HCEC 1CT (cell line): ENCODE measurements around the gene ELOA.
"Not testable (repeated sequence)": the region's sequence is repeated elsewhere in the genome, so short reads cannot be mapped to it uniquely, and the experiment has no call there.

ENCODE experiments used
- DNase-seq: peaks from one replicate; pipeline ENCODE4 v3.0.0-alpha.2; 2017

Gene ELOA, protein sequence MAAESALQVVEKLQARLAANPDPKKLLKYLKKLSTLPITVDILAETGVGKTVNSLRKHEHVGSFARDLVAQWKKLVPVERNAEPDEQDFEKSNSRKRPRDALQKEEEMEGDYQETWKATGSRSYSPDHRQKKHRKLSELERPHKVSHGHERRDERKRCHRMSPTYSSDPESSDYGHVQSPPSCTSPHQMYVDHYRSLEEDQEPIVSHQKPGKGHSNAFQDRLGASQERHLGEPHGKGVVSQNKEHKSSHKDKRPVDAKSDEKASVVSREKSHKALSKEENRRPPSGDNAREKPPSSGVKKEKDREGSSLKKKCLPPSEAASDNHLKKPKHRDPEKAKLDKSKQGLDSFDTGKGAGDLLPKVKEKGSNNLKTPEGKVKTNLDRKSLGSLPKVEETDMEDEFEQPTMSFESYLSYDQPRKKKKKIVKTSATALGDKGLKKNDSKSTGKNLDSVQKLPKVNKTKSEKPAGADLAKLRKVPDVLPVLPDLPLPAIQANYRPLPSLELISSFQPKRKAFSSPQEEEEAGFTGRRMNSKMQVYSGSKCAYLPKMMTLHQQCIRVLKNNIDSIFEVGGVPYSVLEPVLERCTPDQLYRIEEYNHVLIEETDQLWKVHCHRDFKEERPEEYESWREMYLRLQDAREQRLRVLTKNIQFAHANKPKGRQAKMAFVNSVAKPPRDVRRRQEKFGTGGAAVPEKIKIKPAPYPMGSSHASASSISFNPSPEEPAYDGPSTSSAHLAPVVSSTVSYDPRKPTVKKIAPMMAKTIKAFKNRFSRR

DNA sequence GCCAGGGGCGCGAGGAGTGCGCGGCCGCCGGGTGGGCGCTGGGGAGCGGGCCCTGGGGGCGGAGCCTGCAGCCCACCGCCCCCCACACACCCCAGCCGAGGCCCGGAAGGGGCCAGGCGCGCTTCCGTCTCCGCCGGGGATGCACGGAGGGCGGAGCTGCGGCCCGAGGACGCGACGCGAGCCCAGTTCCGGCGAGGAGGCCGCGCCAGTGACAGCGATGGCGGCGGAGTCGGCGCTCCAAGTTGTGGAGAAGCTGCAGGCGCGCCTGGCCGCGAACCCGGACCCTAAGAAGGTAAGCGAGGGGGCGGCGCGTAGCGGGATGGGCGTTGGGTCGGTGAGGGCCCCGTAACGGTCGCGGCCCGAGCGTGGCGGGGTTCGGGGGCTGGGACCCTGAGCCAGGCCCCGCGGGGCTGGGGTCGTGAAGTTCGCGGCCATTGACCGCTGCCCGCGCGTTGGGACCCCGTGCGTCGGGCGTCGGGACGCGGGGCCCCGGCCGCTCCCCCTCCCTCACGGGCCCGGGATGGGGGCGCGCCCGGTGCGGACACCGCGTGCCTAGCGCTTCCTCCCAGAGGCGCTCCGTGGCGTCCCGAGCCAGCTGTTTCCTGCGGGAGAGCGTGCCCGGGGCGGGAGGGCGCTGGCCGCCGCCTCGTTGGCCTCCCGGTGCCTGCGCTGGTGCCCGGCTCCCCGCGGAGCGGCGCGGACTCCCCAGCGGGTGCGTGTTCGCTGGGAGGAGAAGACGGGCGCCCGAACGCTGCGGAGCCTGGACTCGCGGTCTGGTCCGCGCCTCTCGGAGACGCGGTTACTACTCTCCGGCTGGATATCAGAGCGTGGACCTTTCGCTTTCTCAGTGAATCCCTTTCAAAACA is at the start of gene ELOA:
ELOA (plus strand) TSS at position 185 of the 866 bp plus-strand sequence; CDS start at position 218, 33 bp downstream.
- peak; percentile 62 for DNase-seq

DNA sequence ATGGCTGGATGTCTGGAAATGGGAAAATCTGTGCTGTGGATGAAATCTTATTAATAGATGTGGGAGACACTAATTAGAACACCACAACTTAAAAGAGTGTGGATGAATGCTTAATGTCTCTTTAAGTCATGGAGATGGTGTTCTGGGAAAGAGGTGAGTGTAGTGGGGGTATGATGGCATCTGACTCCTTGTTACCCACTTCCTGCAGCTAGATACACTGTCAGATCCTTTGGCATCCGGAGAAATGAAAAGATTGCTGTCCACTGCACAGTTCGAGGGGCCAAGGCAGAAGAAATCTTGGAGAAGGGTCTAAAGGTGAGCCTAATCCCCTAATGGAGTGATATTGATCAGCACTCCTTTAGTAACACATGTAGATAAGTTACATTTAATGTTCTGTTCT is 49.7 kb upstream of the ELOA start:
- no peak for DNase-seq

DNA sequence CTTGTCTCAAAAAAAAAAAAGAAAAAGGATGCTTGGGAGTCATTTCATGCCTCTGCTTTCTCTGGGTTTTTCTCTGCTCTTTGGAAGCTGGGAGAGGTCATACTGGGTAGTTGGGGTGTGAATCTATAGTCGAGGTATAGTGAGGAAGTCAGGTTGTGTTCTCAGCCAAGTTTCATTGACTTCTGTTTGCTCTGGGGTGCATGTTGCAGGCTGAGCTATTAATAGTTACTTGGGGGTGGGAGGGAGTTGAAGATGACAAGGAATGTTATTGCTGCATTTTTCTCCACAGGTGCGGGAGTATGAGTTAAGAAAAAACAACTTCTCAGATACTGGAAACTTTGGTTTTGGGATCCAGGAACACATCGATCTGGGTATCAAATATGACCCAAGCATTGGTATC is 48.9 kb upstream of the ELOA start:
- no peak for DNase-seq

DNA sequence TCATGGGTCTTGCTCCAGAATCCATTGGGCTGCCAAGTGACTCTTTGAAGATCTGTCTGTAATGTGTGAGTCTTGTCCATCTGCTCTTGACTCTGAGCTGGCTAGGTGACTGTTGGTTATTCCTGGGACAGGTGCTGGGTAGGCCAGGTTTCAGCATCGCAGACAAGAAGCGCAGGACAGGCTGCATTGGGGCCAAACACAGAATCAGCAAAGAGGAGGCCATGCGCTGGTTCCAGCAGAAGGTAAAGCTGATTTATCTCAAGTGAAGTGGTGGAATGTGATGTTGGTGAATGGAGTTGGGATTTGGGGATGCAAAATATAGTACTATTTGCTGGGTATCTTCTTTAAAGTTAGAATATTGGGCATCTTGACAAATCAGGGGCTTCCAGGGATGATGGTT is 47.6 kb upstream of the ELOA start:
- DNase-seq = no peak

DNA sequence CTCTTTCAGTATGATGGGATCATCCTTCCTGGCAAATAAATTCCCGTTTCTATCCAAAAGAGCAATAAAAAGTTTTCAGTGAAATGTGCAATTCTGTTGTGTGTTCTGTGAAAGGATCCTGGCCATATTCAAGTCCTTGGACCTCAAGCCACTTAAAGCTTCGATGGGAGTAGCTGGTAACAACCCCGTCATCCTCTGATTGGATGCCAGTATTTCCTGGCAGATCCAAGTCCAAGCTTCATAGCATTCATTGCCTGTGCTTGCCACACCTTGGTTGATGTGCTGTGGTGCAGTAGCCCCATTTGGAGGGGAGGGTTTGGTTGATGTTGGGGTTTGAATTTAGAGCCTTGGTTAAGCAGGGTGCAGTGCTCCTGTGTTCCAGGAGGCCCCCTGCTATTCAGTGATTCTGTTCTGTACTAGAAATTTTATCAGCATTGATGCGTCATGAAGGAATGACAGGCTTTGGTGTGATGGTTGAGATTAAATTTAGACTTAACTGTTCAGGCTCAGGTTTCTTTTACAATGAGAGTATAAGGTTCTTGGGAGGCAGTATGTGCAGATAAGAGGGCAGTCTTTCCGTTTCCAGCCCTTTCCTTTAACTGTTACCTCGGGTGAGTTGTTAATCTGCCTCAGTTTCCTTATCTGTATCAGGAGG is 46.8 kb upstream of the ELOA start:
- DNase-seq = no peak

DNA sequence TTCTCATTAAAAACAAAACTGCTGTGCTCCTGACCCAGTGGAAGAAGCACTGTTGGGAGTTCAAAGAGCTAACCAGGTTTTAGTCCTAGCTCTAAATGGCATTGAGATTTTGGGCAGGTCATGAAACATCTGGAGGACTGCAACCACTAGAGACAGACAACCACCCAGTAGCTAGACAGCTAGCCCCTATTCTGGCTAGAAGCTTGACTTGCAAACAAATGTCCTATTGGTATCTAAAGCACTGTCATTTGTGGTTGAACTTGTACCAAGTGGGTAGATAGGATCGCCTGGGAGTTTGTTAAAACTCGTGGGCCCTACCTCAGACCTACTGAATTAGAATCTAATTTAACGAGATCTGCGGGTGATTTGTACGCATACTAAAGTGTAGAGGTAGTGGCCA is 44.8 kb upstream of the ELOA start:
- no peak for DNase-seq

DNA sequence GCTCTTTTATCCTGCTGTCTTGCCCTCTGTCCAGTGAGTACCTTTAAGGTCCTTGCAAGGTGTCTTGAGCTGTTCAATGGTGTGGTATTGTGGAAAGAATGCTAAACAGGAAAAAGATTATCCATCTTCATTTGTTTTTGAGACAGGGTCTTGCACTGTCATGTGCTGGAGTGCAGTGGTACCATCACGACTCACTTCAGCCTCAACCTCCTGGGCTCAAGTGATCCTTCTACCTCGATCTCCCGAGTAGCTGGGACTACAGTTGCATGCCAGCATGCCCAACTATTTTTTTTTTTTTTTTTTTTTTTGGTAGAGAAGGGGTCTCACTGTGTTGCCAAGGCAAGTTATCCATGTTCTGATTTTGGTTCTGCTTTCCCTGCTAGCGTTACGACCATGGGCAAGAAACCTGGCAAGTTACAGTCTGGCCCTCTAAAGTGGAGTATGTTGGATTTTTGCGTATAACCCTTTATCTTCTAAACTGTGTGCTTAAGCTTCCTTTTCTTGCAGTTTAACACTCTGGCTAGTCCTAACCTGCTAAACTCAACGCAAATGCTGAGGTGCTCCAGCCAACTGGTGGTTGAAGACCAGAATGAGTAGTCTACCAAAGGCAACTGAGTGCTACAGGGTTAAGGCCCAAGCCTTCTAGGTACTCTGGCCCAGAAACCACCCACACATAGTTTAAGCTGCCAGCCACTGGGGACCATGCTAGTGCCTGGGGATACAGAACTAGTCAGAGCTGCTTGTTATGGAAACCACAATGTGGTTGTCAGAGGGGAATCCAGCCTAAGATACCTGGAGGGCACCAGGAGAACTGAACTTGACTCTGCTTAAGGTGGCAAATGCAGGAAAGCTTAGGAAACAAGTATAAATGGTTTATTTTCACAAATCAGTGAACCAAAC is 43.7 kb upstream of the ELOA start:
- no peak for DNase-seq

DNA sequence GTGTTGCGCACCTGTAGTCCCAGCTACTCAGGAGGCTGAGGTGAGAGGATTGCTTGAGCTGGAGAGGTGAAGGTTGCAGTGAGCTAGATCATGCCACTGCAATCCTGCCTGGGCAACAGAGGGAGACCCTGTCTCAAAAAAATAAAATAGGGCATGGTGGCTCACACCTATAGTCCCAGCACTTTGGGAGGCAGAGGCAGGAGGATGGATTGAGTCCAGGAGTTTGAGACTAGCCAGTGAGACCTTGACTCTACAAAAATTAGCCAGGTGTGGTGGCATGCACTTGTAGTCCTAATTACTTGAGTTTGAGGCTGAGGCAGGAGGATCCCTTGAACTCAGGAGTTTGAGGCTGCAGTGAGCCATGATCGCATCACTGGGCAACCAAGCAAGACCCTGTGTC is 42.0 kb upstream of the ELOA start:
- DNase-seq = no peak

DNA sequence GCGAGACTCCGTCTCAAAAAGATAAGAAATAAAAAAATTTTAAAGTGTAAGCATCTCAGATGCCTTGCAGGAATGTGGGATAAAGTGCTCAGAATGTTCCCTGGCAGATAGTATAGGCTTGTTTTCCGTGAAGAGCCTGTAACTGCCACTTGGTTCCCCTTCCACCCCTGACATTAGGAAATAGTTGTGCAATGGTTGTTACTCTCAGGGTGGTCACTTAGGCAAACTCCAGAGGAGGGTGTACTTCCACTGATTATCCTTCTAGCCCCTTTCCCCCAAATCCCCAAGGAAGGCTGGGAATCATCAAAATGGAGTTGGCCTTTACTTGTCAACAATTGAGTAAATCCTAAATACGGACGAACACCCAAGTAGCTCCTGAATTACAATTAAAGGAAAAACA is 41.3 kb upstream of the ELOA start:
- DNase-seq = no peak

DNA sequence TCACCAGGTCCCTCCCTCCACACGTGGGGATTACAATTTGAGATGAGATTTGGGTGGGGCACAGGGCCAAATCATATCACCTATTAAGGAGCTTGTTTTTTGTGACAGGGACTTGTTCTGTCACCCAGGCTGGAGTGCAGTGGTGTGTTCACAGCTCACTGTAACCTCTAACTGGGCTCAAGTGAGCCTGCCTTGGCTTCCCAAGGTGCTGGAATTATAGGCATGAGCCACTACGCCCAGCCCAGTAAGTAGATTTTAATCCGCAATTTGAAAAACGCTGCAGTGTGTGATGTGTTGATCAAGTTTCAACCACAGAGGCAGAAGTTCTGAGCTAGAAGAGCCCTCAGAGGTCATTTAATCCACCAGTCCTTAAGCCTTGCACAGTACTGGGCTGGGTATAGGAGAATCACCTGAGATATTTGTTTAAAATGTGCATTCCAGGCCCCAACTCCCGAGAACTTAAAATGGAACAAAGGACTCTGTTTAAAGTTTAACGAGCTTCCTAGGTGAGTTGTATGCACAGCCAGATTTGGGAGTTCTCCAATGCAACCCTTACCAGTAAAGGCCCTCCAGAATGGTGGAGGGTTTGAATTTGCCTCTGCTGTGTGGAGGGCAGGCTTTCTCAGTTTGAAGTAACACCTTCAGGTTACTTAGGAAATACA is 38.3 kb upstream of the ELOA start:
- DNase-seq = no peak

DNA sequence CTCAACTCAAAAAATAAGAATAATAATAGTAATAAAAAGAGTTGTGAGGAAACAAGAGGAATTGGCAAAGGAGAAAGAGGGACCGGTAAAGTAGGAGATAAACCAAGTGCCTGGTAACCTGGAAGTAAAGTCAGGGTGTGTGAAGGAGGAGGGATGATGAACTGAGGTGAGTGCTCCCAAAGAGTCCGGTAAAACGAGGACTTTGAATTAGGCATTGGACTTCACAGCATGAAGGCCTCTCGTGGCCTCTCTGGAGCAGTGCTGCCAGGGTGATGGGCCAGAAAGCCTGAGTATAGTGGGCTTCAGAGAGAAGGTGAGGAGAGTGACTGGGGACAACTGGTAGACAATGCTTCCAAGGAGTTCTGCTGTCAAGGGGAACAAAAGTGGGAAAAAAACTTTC is 34.0 kb upstream of the ELOA start:
- DNase-seq = no peak

DNA sequence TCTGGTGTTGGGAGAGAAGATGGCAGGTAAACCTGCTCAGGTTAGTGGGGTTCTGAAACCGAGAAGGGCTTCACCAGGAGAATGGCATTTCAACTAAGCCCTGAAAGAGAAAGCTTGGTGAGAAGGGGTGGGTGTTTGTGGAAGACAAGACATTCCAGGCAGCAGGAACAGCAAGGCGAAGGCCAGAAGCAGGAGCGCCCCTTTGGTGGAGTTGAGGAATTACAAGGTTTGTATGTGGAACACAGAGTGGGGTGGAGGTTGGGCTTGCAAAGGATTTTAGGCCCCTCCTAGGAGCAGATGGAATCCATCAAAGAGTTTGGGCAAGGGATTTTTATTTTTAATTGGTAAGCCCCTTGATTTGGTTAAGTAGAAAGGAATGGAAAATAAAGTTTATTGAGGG is 24.8 kb upstream of the ELOA start:
- peak; percentile 62 for DNase-seq

DNA sequence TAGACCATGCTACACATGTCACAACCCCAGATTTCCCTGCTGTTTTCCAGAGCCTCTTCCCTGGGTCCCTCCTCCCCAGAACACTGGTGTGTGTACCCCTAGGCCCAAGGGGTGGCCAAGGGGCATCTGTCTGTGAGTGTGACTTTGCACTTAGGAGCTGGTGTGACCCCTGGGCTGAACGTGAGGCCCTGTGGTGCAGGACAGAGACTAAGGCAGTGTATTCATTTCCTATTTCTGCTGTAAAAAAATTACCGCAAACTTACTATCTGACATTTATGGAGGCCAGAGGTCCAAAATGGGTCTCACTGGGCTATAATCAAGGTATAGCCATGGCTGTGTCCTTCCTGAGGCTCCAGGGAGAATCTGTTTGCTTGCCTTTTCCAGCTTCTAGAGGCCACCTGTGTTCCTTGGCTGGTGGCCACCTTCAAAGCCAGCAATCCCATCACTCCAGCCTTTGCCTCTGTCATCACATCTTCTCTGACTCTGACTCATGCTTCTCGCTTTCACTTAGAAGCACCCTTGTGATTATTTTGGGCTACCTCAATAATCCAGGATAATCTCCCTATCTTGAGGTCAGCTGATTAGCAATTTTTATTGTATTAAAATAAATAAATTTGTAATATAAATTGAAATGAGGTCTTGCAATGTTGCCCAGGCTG is 24.0 kb upstream of the ELOA start:
- DNase-seq = peak; percentile 33

DNA sequence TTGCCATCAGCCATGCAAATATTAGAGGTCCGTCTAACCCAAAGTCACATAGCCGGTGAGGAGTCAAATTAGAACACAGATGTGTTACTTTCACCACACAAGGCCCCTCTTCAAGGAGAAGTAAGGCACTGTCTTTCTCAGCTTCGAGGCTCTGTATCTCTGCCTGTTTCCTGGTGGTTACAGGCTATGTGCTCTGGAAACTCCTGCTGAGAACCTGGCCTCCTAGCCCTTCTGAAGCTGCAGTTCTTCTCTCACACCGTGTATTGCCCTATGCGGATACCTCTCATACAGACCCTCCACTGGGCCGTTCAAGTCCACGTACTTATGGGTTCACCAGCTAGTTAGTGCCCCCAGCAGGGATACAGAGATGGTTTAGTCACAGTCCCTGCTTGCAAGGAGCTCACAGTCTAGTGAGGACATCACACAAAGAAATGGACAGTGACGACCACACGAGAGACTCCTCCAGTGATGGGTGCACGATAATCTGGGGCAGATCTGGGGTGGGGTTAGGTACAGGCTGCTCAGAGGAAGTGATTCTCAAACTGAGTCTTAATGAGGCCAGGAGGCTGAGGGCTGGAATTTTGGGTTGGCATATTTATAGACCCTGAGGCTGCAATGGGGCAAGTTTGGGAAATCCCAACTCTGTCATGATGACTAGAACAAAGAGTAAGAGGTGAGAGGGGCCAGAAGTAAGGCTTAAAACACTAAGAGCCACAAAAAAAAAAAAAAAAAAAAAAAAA is 22.8 kb upstream of the ELOA start:
- no peak for DNase-seq

DNA sequence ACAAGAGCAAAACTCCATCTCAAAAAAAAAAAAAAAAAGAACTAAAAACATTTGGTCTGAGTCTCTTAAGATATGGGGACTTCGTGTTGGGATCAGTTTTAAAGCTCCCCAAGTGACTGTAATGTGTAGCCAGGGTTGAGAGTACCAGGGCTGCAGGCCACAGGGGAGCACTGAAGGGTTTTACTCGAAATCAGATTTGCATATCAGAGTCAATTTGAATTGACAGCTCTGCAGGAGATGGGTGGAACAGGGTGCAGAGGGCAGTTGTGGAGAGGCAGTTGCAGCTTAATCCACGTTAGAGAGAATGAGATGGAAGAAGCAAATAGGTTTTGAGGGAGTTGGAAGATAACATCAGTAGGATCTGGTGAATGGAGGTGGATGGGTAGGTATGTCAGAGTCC is 20.6 kb upstream of the ELOA start:
- no peak for DNase-seq

DNA sequence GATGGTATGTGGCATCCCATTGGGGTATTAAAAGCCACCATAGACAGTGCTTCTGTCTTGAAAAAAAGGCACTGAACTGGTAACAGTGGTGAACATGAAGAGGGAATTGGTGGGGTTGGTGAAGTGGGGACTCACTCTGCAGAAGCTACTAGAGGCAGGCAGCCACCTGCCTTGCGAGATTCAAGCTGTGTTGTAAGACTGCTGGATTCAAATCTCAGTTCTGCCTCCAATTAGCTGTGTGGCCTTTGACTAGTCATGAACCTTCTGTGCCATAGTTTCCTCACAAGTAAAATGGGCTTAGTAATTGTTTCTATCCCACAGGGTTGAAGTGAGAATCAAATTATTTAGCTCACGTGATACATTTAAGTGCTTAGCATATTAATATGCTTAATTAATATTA is 16.6 kb upstream of the ELOA start:
- no peak for DNase-seq

DNA sequence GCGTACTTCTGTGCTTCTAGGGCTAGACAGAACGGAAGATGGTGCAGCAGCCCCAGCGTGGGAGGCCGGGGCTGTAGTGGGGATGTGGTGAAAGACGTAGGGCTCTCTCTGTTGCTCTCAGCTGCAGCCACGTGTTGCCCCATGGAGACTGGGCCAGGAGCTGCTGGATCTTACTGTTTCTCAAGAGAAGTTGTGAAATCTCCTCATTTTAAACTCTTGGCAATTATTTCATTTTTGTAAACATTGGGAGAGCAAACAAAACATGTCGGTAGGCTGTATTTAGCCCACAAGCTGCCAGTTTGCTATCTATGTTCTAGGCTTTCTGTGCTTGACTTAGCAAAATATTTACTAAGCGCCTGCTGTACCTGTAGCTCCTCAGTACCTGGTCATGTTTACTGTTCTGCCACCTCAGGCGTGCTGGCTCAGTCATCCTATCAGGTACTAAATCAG is 15.9 kb upstream of the ELOA start:
- DNase-seq = peak; percentile 68

DNA sequence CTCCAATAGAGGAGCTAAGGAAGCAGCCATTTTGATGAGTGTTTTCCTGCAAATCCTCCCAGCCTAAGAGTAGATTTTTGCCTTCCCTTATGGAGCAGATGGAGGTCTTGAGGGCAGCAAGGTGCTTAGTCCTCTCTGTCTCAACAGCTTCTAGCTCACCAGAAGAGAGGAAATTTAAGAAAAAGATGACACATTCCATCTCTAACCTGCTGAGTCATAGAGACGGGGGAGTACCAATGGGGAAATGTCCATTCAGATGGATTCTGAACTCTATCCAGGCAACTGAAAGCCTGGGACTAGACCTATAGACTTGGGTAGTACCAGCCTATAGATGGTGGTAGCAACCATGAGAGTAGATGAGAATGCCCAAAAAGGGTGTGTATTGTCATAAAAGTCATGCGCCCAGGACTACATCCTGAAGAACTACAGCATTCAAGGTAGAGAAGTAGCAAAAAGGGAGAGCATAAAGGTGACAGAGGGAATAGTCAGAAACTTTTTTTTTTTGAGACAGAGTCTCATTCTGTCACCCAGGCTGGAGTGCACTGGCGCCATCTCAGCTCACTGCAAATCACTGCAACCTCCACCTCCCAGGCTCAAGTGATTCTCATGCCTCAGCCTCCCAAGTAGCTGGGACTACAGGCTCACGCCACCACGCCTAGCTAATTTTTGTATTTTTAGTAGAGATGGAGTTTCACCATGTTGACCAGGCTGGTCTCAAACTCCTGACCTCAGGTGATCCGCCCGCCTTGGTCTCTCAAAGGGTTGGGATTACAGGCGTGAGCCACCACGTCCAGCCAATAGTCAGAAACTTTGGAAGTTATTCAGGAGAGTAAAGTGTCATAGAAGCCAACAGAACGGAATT is 10.7 kb upstream of the ELOA start:
- DNase-seq = peak; percentile 40

DNA sequence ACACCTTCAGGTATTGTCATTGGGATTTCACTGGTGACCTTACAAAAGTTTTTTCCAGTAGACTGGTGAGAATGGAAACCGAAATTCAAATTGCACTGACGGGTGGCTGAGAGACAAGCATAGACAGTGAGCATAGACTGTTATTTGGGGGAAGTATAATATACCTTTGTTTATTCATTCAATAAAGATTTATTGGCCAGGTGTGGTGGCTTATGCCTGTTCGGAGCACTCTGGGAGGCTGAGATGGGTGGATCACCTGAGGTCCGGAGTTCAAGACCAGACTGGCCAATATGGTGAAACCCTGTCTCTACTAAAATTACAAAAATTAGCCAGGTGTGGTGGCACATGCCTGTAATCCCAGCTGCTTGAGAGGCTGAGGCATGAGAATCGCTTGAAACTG is 10.0 kb upstream of the ELOA start:
- DNase-seq = not testable (repeated sequence)
